Uterus (tissue), 2 donors: Measurements from ENCODE around the gene NFE2L2.

Source experiments
- CTCF ChIP-seq, 4 experiments: fragments of 200-600 bp in 2 of 4; fragments of 450-650 bp in 2 of 4; sonication (generic) in 2 of 4; IDR thresholded peaks; one replicate each; pipeline ENCODE4 v1.5.1; 2016 to 2019; ENCODE audit warnings: antibody characterized with exemption in 4 of 4, mild to moderate bottlenecking in 2 of 4, moderate library complexity in 1 of 4
- POLR2A ChIP-seq, 2 donors: fragments of 450-650 bp; IDR thresholded peaks; one replicate each; pipeline ENCODE4 v1.6.1; 2016; ENCODE audit warnings: antibody characterized with exemption in 2 of 2, mild to moderate bottlenecking in 1 of 2, moderate library complexity in 1 of 2

GRCh38 chr2:177246000-177246399 is 18.5 kb downstream of the NFE2L2 start:
- TF ChIP-seq CTCF (IDR thresholded peaks at IDR 0.05) (no peak), POLR2A (IDR thresholded peaks at IDR 0.05) (no peak)
